GM12878 (cell line): ENCODE measurements around the gene RNASEH2B. TPM values are rescaled to one million over a fixed set of nuclear protein-coding genes. Genes with fewer than 3 reads are reported as not detected.
A peak's percentile ranks its signal among the peaks of the same experiment; 100 is the strongest.

Source experiments
- ATAC-seq: fragments of 200-7000 bp; cut with Tn5 transposase; 3 replicates; pipeline ENCODE4 v1.9.1; 2020; ENCODE audit warnings: mild to moderate bottlenecking, moderate library complexity
- BruUV-seq: library from RNA; stranded (reverse); fragments of 400-500 nt; replicated peaks from 2 replicates; lab custom pipeline; 2021; lab: Mats Ljungman, UMichigan
- CTCF ChIA-PET: fragments of 300-600 bp; sonication (Branson Sonifier 250); formaldehyde crosslinking; extraction: SDS; loops from one replicate; lab custom pipeline; 2021; ENCODE audit warnings: inconsistent platforms; lab: Yijun Ruan, JAX
- POLR2A ChIA-PET: fragments of 350-600 bp; formaldehyde crosslinking; extraction: SDS; loops from one replicate; lab custom pipeline; 2021; ENCODE audit warnings: inconsistent platforms; lab: Charles Lee
- RAD21 ChIA-PET: fragments of 300-600 bp; sonication (Branson Sonifier 250); formaldehyde crosslinking; loops from one replicate; lab custom pipeline; 2023; ENCODE audit warnings: antibody characterized with exemption; ENCODE audit not compliant: unreplicated experiment; lab: Charles Lee
- SMC1A ChIA-PET: fragments of 300-600 bp; sonication (Branson Sonifier 250); formaldehyde crosslinking; loops from one replicate; lab custom pipeline; 2023; ENCODE audit not compliant: unreplicated experiment, uncharacterized antibody; lab: Charles Lee
- DNase-seq: peaks from one replicate; pipeline ENCODE4 v3.0.0-alpha.2; 2011; ENCODE audit warnings: low read depth, low spot score
- FAIRE-seq: peaks from 3 replicates; lab custom pipeline; 2011; peaks lifted over from hg19 to GRCh38; lab: Jason Lieb, UNC
- H2AFZ ChIP-seq: 2 replicates; pipeline ENCODE4 v1.6.0; 2011; ENCODE audit warnings: low read depth, low read length, control low read depth; ENCODE audit not compliant: control insufficient read depth
- H3K27ac ChIP-seq: 2 replicates; pipeline ENCODE4 v1.5.1; 2011; ENCODE audit warnings: control low read depth; ENCODE audit not compliant: control insufficient read depth, insufficient read depth
- H3K27me3 ChIP-seq, 2 experiments: replicated peaks in 1 of 2; 2 replicates each; pipeline versions ENCODE4 v1.6.0 to v1.6.1; 2011; ENCODE audit warnings: low read length in 1 of 2; ENCODE audit not compliant: control insufficient read depth in 2 of 2, insufficient read depth in 2 of 2
- H3K36me3 ChIP-seq, 2 experiments: 2 replicates each; pipeline ENCODE4 v1.5.1; 2011; ENCODE audit warnings: low read length in 1 of 2; ENCODE audit not compliant: control insufficient read depth in 2 of 2, insufficient read depth in 2 of 2
- H3K4me1 ChIP-seq: 2 replicates; pipeline ENCODE4 v1.6.1; 2011; ENCODE audit warnings: mild to moderate bottlenecking, low read length, moderate library complexity, mixed read lengths; ENCODE audit not compliant: control insufficient read depth, insufficient read depth
- H3K4me2 ChIP-seq: 2 replicates; pipeline ENCODE4 v1.6.0; 2011; ENCODE audit warnings: control low read depth; ENCODE audit not compliant: control insufficient read depth, insufficient read depth
- H3K4me3 ChIP-seq: fragments of 200-600 bp; sonication (generic); 2 replicates; pipeline ENCODE4 v1.5.1; 2016
- H3K79me2 ChIP-seq: 2 replicates; pipeline ENCODE4 v1.6.0; 2011; ENCODE audit warnings: low read length; ENCODE audit not compliant: control insufficient read depth, insufficient read depth
- H3K9ac ChIP-seq: 2 replicates; pipeline ENCODE4 v1.8.0; 2011; ENCODE audit warnings: low read length, control low read depth, mixed read lengths; ENCODE audit not compliant: control insufficient read depth, insufficient read depth
- H3K9me3 ChIP-seq: replicated peaks from 3 replicates; pipeline ENCODE4 v1.5.1; 2011; ENCODE audit warnings: mild to moderate bottlenecking, low read length; ENCODE audit not compliant: control insufficient read depth, insufficient read depth
- H4K20me1 ChIP-seq: 2 replicates; pipeline ENCODE4 v1.6.0; 2011; ENCODE audit not compliant: control insufficient read depth, insufficient read depth
- BMI1 ChIP-seq: fragments of 450-650 bp; IDR thresholded peaks from 2 replicates; pipeline ENCODE4 v1.6.1; 2016; ENCODE audit warnings: mild to moderate bottlenecking, moderate library complexity, borderline replicate concordance
- CEBPB ChIP-seq, 2 experiments: fragments of 150-350 bp in 1 of 2; IDR thresholded peaks; 2 replicates each; pipeline ENCODE4 v1.6.1; 2012 to 2014; ENCODE audit warnings: low read depth in 2 of 2, low read length in 2 of 2, borderline replicate concordance in 1 of 2, inconsistent platforms in 1 of 2
- CREM ChIP-seq: IDR thresholded peaks from 2 replicates; pipeline ENCODE4 v1.6.1; 2014; ENCODE audit warnings: antibody characterized with exemption, low read depth
- IKZF2 ChIP-seq, 2 experiments: fragments of 450-650 bp; IDR thresholded peaks; 2 replicates each; pipeline ENCODE4 v1.6.1; 2017; ENCODE audit warnings: mild to moderate bottlenecking in 2 of 2, moderate library complexity in 2 of 2
- LARP7 ChIP-seq: fragments of 450-650 bp; IDR thresholded peaks from 2 replicates; pipeline ENCODE4 v1.6.1; 2017; ENCODE audit warnings: mild to moderate bottlenecking
- MEF2A ChIP-seq: IDR thresholded peaks from 2 replicates; pipeline ENCODE4 v1.6.1; 2011; ENCODE audit warnings: low read depth, mild to moderate bottlenecking, low read length, moderate library complexity; ENCODE audit not compliant: insufficient read depth
- NFIC ChIP-seq: IDR thresholded peaks from 2 replicates; pipeline ENCODE4 v1.6.1; 2012; ENCODE audit warnings: low read depth, mild to moderate bottlenecking, inconsistent platforms, low read length, moderate library complexity
- NFYA ChIP-seq: IDR thresholded peaks from 2 replicates; pipeline ENCODE4 v1.6.1; 2011; ENCODE audit warnings: low read depth, mild to moderate bottlenecking, low read length, improper control_type of control experiment, borderline replicate concordance
- POLR2AphosphoS5 ChIP-seq: IDR thresholded peaks from 2 replicates; pipeline ENCODE4 v1.6.1; 2011; ENCODE audit warnings: mild to moderate bottlenecking, low read length, inconsistent platforms
- POU2F2 ChIP-seq: IDR thresholded peaks from 3 replicates; pipeline ENCODE4 v1.6.1; 2011; ENCODE audit warnings: low read depth, mild to moderate bottlenecking, low read length, borderline replicate concordance
- RUNX3 ChIP-seq: IDR thresholded peaks from 2 replicates; pipeline ENCODE4 v1.6.1; 2012; ENCODE audit warnings: low read length, inconsistent platforms
- SMAD1 ChIP-seq: fragments of 450-650 bp; IDR thresholded peaks from 2 replicates; pipeline ENCODE4 v1.6.1; 2018; ENCODE audit warnings: mild to moderate bottlenecking, low read depth; ENCODE audit not compliant: partially characterized antibody
- TAF1 ChIP-seq: IDR thresholded peaks from 2 replicates; pipeline ENCODE4 v1.6.1; 2011; ENCODE audit warnings: mild to moderate bottlenecking, low read depth, low read length, borderline replicate concordance
- TCF7 ChIP-seq: IDR thresholded peaks from 2 replicates; pipeline ENCODE4 v1.6.1; 2014; ENCODE audit warnings: antibody characterized with exemption, borderline replicate concordance
- WGBS: methylation state at CpG from one replicate; pipeline ENCODE4 v1.1.6; 2016; ENCODE audit warnings: low lambda C conversion rate; ENCODE audit not compliant: insufficient replicate concordance, insufficient coverage; ENCODE audit errors: missing lambda C conversion rate; 5-methylcytosine and 5-hydroxymethylcytosine counted together
- in situ Hi-C: fragments of 300-500 bp; cut with MboI; formaldehyde crosslinking; loops from 9 replicates; pipeline ENCODE4 v1.14.3; 2018; ENCODE audit warnings: mixed read lengths
- intact Hi-C: fragments of 100-400 bp; cut with micrococcal nuclease; formaldehyde crosslinking; loops from one replicate; pipeline ENCODE4 v1.14.2; 2022; ENCODE audit not compliant: unreplicated experiment
- polyA plus RNA-seq, 11 experiments: library from polyadenylated mRNA; depleted of rRNA in 4 of 11; unstranded in 6 of 11; stranded (reverse) in 5 of 11; fragments of >200 nt; fragmentation: Nextera tagmentation in 4 of 11; fragmentation: Illumina TruSeq in 1 of 11; extraction: Ambion mirVana in 4 of 11; extraction: Trizol in 1 of 11; gene quantifications; 1 replicate in 1 of 11; 2 replicates in 10 of 11; pipeline versions ENCODE4 v1.2.1 to v1.2.3, GENCODE V29; 2011 to 2016; ENCODE audit warnings: inconsistent platforms in 2 of 11, missing spikeins in 2 of 11, low read depth in 1 of 11
- total RNA-seq, 4 experiments: library from RNA; depleted of rRNA in 3 of 4; stranded (reverse); fragments of >200 nt in 3 of 4; fragmentation: Illumina TruSeq in 1 of 4; extraction: Trizol in 1 of 4; gene quantifications; 2 replicates each; pipeline versions ENCODE4 v1.2.1 to v1.2.3, GENCODE V29; 2013 to 2021
- TF ChIP-seq, protein P1 (sequence below): IDR thresholded peaks from 2 replicates; pipeline ENCODE4 v1.6.1; 2012; ENCODE audit warnings: low read length, inconsistent platforms
- TF ChIP-seq, protein P2 (sequence below): fragments of 450-650 bp; IDR thresholded peaks from 2 replicates; pipeline ENCODE4 v1.6.1; 2017; ENCODE audit warnings: mild to moderate bottlenecking, low read depth, inconsistent platforms; ENCODE audit not compliant: poor library complexity, severe bottlenecking
- TF ChIP-seq, protein P3 (sequence below): fragments of 450-650 bp; IDR thresholded peaks from 2 replicates; pipeline ENCODE4 v1.6.1; 2017; ENCODE audit warnings: low read depth, mild to moderate bottlenecking, moderate library complexity

The RNASEH2B gene
- total and polyA plus RNA-seq, 10 of the 15 experiments (the other 5 are each of a cell fraction or from before 2014, with no cell fraction given) = 64.9 to 148 (median 97.3) TPM

DNA sequence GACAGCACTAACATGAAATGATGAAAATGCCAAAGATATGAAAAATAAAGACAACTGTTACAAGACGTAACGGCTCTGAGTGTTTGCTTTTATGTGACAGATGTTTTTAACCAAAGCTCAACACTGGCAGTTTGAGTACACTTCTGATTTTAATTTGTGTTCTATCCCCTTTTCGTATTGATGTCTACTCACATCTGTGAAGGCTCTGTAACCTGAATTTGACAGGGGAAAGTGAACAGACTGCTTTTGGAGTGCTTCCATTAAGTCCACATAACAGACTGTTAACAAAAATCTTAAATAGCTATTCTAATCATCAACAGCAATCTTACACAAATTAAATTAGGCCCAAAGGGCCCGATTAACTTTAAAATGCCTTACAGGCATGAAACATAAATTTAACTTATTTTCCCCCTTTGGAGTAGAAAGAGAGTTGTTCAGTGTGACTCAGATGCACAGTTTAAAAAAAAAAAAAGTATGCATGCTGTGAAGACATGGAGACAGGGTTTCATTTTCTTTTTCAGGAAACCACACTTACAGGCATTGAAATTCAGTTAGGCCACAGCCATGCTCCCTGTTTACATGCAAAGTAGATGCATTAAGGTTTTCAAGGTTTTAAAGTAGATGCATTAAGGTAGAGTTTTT lies 16.3 kb upstream of the RNASEH2B start:
- ChIA-PET POLR2A (interaction anchor here (1.4 to 3.2 kb wide), 4 partner anchors 17 to 814 kb away, joined by 3 to 39 read pairs (median 10); partner anchors contain the start of gene RNASEH2B), CTCF (interaction anchor here (1.5 to 6.8 kb wide), 6 partner anchors 9 to 917 kb away, joined by 3 to 85 read pairs (median 9); partner anchors contain the start of gene RNASEH2B), RAD21 (interaction anchor here (0.9 to 5.0 kb wide), 11 partner anchors 8 to 786 kb away, joined by 3 to 77 read pairs (median 4); no protein-coding TSS in a partner anchor), SMC1A (interaction anchor here (0.7 to 8.8 kb wide), 13 partner anchors 9 to 1146 kb away, joined by 3 to 141 read pairs (median 8); partner anchors contain the start of gene RNASEH2B)
- H3K4me1 ChIP-seq = peaks cover 34% of the 10 kb centered on the region
- no peaks in the 10 kb centered on the region for H3K79me2 ChIP-seq
- WGBS = 0% methylated on average over 4 of the region's 4 CpGs
- in situ Hi-C loops (no loop called here), intact Hi-C loops (loop anchor here (1.0 to 5.0 kb wide), 4 partner anchors 16 to 1101 kb away; partner anchors contain the start of genes KPNA3, RNASEH2B and TRIM13)
- FAIRE-seq = peak; percentile 83
- H3K4me3 ChIP-seq = peak overlapping the region; percentile 50; the same call in 1 of the 2 replicates
- peak overlapping the region; percentile 93 for H3K27ac ChIP-seq
- peak overlapping the region; percentile 73 for H2AFZ ChIP-seq
- H3K27me3 ChIP-seq = no peaks in the 10 kb centered on the region
- peak overlapping the region; percentile 58 for H3K9ac ChIP-seq
- BruUV-seq = no TSS peak
- H3K36me3 ChIP-seq = no peaks in the 10 kb centered on the region
- H3K4me2 ChIP-seq = peak overlapping the region; percentile 78
- no peaks in the 10 kb centered on the region for H4K20me1 ChIP-seq
- DNase-seq = no peak
- no peaks in the 10 kb centered on the region; the same call in 2 of the 3 replicates for H3K9me3 ChIP-seq
- ATAC-seq = peak; percentile 88
- TF ChIP-seq NFYA = no peak
- TF ChIP-seq, protein P1, sequence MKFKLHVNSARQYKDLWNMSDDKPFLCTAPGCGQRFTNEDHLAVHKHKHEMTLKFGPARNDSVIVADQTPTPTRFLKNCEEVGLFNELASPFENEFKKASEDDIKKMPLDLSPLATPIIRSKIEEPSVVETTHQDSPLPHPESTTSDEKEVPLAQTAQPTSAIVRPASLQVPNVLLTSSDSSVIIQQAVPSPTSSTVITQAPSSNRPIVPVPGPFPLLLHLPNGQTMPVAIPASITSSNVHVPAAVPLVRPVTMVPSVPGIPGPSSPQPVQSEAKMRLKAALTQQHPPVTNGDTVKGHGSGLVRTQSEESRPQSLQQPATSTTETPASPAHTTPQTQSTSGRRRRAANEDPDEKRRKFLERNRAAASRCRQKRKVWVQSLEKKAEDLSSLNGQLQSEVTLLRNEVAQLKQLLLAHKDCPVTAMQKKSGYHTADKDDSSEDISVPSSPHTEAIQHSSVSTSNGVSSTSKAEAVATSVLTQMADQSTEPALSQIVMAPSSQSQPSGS = peak; percentile 50; the same call in 1 of the 2 replicates
- no peak for TF ChIP-seq LARP7
- TF ChIP-seq CEBPB (IDR thresholded peaks at IDR 0.05; ENCODE audit: borderline replicate concordance in 1 of 2, low read depth in 2 of 2, low read length in 2 of 2) = peak in 1 of 2 experiments; percentile 56; a peak in 1 of 4 replicates
- peak; percentile 31; the same call in 1 of the 2 replicates for TF ChIP-seq TCF7
- peak; percentile 15; the same call in 1 of the 2 replicates for TF ChIP-seq TAF1
- peak; percentile 39 to 69; a peak in 2 of 4 replicates for TF ChIP-seq IKZF2 (IDR thresholded peaks at IDR 0.05)
- TF ChIP-seq MEF2A = 0 out of 2 replicates have a peak, but pooled peaks have one; percentile 49
- peak; percentile 79 for TF ChIP-seq NFIC
- no peak for TF ChIP-seq SMAD1
- TF ChIP-seq, protein P2, sequence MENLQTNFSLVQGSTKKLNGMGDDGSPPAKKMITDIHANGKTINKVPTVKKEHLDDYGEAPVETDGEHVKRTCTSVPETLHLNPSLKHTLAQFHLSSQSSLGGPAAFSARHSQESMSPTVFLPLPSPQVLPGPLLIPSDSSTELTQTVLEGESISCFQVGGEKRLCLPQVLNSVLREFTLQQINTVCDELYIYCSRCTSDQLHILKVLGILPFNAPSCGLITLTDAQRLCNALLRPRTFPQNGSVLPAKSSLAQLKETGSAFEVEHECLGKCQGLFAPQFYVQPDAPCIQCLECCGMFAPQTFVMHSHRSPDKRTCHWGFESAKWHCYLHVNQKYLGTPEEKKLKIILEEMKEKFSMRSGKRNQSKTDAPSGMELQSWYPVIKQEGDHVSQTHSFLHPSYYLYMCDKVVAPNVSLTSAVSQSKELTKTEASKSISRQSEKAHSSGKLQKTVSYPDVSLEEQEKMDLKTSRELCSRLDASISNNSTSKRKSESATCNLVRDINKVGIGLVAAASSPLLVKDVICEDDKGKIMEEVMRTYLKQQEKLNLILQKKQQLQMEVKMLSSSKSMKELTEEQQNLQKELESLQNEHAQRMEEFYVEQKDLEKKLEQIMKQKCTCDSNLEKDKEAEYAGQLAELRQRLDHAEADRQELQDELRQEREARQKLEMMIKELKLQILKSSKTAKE = peak; percentile 38
- TF ChIP-seq BMI1 = 0 out of 2 replicates have a peak, but pooled peaks have one; percentile 16
- peak; percentile 46; the same call in 1 of the 2 replicates for TF ChIP-seq CREM
- peak; percentile 89; the same call in 2 of the 3 replicates for TF ChIP-seq POU2F2
- TF ChIP-seq POLR2AphosphoS5 = no peak
- TF ChIP-seq, protein P3, sequence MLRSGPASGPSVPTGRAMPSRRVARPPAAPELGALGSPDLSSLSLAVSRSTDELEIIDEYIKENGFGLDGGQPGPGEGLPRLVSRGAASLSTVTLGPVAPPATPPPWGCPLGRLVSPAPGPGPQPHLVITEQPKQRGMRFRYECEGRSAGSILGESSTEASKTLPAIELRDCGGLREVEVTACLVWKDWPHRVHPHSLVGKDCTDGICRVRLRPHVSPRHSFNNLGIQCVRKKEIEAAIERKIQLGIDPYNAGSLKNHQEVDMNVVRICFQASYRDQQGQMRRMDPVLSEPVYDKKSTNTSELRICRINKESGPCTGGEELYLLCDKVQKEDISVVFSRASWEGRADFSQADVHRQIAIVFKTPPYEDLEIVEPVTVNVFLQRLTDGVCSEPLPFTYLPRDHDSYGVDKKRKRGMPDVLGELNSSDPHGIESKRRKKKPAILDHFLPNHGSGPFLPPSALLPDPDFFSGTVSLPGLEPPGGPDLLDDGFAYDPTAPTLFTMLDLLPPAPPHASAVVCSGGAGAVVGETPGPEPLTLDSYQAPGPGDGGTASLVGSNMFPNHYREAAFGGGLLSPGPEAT = peak; percentile 36; the same call in 1 of the 2 replicates
- TF ChIP-seq RUNX3 = peak; percentile 94
